C4-2B (cell line): ENCODE results near the gene LRRC46.

ENCODE experiments used
- H3K27ac ChIP-seq: fragments of 450-650 bp; 2 replicates; pipeline ENCODE4 v1.5.1; 2017
- ZFX ChIP-seq: fragments of 450-650 bp; IDR thresholded peaks from 2 replicates; pipeline ENCODE4 v1.6.1; 2017
- TF ChIP-seq, protein P1 (sequence below): fragments of 450-650 bp; conservative IDR thresholded peaks from 2 replicates; pipeline ENCODE4 v1.5.1; 2017; ENCODE audit warnings: mild to moderate bottlenecking

LRRC46 gene

DNA sequence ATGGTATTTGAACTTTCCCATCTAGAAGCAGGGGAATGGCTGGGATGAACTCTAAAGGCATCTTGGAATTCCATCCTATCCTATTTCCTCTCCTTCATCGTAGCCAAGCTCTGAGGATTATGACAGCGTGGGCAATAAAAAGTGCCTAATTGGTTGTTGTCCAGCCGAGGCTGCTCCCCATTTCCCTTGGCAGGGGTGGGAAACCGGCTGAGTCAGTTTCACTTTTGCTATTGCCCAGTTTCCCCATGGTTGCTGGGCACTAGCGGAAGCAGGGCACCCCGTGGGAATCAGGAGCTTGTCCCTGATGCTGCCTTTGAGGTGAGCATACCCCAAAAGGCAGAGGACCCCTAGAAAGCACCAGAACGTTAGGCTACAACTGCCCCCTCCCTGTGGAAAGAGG is 50.8 kb downstream of the LRRC46 start:
- peak overlapping the region; percentile 83 for H3K27ac ChIP-seq
- no peak for TF ChIP-seq ZFX
- TF ChIP-seq, protein P1, sequence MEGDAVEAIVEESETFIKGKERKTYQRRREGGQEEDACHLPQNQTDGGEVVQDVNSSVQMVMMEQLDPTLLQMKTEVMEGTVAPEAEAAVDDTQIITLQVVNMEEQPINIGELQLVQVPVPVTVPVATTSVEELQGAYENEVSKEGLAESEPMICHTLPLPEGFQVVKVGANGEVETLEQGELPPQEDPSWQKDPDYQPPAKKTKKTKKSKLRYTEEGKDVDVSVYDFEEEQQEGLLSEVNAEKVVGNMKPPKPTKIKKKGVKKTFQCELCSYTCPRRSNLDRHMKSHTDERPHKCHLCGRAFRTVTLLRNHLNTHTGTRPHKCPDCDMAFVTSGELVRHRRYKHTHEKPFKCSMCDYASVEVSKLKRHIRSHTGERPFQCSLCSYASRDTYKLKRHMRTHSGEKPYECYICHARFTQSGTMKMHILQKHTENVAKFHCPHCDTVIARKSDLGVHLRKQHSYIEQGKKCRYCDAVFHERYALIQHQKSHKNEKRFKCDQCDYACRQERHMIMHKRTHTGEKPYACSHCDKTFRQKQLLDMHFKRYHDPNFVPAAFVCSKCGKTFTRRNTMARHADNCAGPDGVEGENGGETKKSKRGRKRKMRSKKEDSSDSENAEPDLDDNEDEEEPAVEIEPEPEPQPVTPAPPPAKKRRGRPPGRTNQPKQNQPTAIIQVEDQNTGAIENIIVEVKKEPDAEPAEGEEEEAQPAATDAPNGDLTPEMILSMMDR = no peak

DNA sequence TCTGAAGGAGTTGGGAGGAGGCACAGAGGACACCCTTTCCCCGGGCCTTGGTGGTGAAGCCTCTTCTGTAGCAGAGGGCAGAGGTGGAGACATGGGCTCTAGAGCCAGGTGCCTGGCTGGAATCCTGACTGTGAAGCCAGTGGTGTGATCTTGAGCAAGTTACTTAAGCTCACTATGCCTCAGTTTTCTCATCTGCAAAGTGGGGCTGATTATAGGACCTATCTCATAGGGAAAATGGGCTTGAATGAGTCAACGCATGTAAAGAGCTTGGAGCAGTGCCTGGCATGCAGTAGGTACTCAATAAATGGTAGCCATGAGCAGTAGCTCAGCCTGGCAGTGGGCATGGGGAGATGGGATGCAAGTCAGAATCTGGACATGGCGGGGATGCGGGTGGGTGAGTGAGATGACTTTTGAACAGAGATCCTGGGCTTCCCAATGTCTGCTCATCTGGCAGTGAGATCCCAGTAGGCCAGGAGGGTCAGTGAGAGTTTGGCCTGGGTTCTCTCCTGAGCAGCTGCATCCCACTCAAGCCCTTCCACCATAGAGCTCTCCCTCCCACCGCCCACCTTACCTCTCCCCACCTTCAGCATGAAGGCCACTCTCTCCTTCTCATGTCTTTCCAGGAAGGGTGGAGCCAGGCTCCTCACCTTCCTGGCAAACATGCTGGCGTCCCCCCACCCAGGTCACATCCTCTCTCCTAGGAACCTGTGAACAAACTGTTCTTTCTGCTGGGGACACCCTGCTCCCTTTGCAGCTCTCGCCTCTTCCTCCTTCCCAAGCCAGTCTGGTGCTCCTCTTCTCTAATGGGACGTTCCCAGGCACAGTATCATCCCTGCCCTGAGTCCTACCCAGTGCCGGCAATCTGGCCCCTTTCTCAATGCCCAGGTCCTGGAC is 51.5 kb downstream of the LRRC46 start:
- TF ChIP-seq, protein P1 = no peak
- TF ChIP-seq ZFX = no peak
- H3K27ac ChIP-seq = peak overlapping the region; percentile 83

DNA sequence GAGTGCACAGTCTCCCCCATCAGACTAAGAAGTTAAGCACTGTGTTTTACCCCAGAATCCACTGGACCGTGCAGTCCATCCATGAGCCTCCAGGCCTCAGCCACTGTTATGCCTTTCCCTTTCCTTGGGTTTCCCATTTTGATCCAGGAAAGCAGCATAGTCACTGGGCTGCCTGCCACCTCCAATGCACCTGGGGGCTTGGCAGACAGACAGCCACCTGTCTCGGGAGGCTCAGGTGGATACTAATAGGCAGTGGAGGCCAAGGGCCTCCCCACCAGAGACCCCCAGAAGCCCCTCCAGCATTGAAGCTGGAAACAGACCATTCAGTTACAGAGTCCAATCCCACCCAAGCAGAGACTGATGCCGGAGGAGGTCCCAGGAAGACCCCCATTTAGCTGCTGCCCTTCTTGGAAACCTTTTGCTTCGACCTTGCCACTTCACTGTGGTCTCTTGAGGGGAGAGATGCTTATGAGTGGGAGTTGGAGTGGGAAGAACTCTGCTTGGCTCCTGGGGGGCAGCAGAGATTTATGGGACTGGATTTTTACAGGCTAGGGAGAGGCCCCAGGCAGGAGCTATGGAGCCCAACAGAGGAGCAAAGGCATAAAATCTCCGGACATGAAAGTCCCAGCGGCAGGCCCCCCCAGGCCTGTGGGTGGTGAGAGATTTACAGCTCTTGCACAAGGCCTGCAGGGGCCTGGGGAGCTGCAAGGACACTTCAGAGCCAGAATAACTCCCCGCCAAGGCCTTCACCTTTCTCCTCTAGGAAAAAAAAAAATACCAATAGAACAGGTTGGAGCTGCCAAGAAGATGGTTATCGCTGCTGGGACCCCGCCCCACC is 52.3 kb downstream of the LRRC46 start:
- peak; percentile 25; the same call in 1 of the 2 replicates for TF ChIP-seq ZFX
- TF ChIP-seq, protein P1 = no peak
- H3K27ac ChIP-seq = peak overlapping the region; percentile 83

DNA sequence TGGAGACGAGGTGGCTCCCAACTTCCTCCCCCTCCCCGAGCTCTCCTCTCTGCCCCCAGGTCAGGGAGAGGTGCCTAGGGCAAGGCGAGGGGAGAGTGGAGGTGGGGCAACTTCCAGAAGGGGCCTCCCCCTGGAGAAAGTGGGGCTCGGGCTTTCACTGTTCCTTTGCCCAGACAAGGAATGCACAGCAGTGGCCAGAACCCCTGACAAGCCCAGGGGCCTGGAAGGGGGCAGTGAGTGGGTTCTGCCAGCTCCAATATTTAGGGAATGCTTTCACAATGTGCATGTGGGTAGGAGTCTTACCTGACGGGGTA is 52.9 kb downstream of the LRRC46 start:
- H3K27ac ChIP-seq = peak overlapping the region; percentile 83

DNA sequence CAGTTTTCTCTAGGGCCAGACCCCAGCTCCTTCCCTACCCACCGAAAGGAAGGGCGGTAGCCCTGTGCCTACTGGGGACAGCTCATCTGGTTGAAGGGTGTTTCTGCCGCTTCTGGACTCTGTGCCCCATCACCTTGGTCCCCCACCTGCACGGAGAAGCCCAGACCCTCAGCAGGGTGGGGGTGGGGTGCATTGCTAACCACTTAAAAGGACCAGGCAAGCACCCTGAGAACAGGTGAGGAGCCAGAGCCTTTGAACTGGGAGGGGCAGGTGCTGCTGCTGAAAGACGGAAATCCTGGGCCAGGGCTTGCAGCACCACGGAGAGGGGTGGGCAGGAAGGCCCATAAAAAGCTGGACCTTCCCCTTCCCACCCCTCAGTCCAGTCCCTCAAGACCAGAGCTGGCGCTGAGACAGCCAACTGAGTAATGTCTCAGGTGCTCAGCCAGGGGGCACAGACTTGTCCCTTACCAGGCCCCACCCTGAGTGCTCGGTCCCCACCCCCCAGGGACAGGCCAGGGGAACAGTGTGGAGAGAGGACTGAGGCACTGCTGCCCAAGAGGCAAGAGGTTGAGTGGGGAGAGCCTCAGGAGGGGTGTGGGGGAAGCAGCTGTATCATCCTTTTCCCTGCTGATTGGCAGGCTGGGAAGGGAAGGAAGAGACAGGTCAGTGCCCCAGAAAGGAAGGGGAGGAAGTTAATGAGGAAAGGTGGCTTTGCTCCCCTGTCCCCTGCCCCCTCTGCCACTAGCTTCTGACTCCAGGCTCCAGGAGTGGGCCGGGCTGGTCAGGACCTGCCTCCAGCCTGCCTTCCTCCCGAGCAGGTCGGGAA is 53.6 kb downstream of the LRRC46 start:
- H3K27ac ChIP-seq = peak overlapping the region; percentile 83
- TF ChIP-seq, protein P1 = no peak
- TF ChIP-seq ZFX = no peak

More for the DNA sequence above, 52.9 kb downstream of the LRRC46 start:
- TF ChIP-seq ZFX = no peak
- TF ChIP-seq, protein P1 = no peak
